ENCODE data around the gene DNAJB11. TPM values are rescaled to one million over a fixed set of nuclear protein-coding genes. Genes with fewer than 3 reads are reported as not detected.
A peak's percentile ranks its signal among the peaks of the same experiment; 100 is the strongest.

DNAJB11 gene
- total RNA-seq, 1 donor from 2014 or later = 53.5 TPM

DNA sequence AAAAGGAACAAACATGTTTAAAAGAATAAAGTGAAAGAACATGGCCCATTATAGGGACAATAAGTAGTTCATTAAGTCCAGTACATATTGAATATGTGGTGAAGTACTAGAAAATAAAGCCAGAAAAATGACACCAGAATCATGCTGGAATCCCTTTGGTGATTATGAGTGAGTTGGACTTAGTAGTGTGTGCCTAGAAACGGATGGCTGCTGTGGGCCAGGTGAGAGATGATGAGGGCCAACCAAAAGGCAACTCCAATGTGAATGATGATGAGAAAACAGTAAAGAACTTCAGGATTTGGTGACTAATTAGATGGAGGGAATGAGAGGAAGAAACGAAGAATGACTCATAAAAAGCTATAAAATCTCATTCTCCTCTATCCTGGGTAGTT lies 29.7 kb upstream of the DNAJB11 start:
- Mint-ChIP-seq H3K4me3 (no peak overlapping the region), H3K36me3 (ENCODE audit: low read depth) (no peaks in the 10 kb centered on the region), H3K4me1 (no peaks in the 10 kb centered on the region), H3K27ac (ENCODE audit: unreplicated experiment) (no peak overlapping the region), H3K9me3 (no peaks in the 10 kb centered on the region), H3K27me3 (ENCODE audit: low read depth) (no peaks in the 10 kb centered on the region)
- TF ChIP-seq, protein P1, sequence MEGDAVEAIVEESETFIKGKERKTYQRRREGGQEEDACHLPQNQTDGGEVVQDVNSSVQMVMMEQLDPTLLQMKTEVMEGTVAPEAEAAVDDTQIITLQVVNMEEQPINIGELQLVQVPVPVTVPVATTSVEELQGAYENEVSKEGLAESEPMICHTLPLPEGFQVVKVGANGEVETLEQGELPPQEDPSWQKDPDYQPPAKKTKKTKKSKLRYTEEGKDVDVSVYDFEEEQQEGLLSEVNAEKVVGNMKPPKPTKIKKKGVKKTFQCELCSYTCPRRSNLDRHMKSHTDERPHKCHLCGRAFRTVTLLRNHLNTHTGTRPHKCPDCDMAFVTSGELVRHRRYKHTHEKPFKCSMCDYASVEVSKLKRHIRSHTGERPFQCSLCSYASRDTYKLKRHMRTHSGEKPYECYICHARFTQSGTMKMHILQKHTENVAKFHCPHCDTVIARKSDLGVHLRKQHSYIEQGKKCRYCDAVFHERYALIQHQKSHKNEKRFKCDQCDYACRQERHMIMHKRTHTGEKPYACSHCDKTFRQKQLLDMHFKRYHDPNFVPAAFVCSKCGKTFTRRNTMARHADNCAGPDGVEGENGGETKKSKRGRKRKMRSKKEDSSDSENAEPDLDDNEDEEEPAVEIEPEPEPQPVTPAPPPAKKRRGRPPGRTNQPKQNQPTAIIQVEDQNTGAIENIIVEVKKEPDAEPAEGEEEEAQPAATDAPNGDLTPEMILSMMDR (conservative IDR thresholded peaks at IDR 0.05) = no peak
- no peak for DNase-seq (ENCODE audit: low read depth, low spot score)

DNA sequence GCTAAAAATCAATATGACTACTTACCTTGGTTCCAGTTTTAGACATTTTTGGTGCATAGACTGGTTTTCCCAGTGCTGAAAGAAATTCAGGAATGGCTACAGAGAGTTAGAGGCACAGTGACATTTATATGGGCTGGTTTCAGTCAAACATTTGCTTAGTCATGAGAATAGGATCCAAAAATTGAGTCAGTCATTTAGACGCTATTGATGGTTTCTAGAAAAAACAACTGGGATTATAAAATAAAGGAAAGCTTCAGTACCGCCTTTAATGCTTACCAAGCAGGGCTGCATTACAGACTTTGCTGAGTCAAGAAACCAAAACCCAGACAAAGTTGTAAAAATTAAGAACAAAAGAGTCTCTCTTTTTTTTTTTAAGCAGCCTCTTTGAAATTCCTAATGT lies 26.2 kb upstream of the DNAJB11 start, which contains the start of gene CRYGS:
TSS of gene CRYGS (minus strand) at position 100 of the 400 bp plus-strand sequence. CDS start at position 46, 54 bp downstream.
- Mint-ChIP-seq H3K36me3 (ENCODE audit: low read depth) (peaks cover 4% of the 10 kb centered on the region), H3K9me3 (no peaks in the 10 kb centered on the region), H3K4me3 (no peak within 1 kb of the TSS), H3K27ac (ENCODE audit: unreplicated experiment) (no peak within 1 kb of the TSS), H3K27me3 (ENCODE audit: low read depth) (no peaks in the 10 kb centered on the region), H3K4me1 (no peaks in the 10 kb centered on the region)
- DNase-seq (ENCODE audit: low read depth, low spot score) = no peak
- TF ChIP-seq, protein P1 (conservative IDR thresholded peaks at IDR 0.05) = no peak

DNA sequence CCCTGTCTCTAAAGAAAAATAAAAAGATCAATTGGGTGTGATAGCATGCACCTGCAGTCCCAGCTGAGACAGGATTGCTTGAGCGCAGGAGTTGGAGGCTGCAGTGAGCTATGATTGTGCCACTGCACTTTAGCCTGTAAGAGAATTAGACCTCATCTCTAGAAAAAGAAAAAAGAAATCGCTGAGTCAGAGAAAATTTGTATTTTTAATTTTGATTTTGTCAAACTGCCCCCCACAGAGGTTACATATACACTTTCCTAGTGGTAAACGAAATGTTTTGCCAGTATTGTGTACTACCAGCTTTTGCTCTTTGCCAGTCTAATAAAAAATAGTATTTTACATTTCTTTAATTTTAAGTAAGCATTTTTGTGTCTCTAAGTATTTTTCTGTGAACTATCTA lies 21.0 kb upstream of the DNAJB11 start:
- Mint-ChIP-seq H3K4me3 (no peak overlapping the region), H3K9me3 (no peaks in the 10 kb centered on the region), H3K27me3 (ENCODE audit: low read depth) (no peaks in the 10 kb centered on the region), H3K4me1 (peaks cover 6% of the 10 kb centered on the region), H3K36me3 (ENCODE audit: low read depth) (peaks cover 4% of the 10 kb centered on the region), H3K27ac (ENCODE audit: unreplicated experiment) (no peak overlapping the region)
- TF ChIP-seq, protein P1 (conservative IDR thresholded peaks at IDR 0.05) = no peak
- no peak for DNase-seq (ENCODE audit: low read depth, low spot score)

DNA sequence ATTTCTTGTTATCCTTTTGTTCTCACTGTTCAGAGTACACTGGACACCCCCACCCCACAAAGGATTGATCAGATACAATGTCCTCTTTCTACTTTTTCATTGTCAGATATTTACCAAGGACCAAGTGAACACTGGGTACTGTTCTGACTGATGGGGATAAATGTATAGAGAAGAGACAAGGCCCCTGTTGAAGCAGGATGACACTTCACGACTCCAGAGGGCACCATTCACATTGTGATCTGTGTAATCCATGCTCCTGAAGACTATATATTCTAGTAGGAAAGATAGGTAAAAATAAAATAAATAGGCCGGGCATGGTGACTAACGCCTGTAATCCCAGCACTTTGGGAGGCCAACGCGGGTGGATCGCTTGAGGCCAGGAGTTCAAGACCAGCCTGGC lies 19.1 kb upstream of the DNAJB11 start:
- TF ChIP-seq, protein P1 (conservative IDR thresholded peaks at IDR 0.05) = no peak
- Mint-ChIP-seq H3K36me3 (ENCODE audit: low read depth) (peaks cover 4% of the 10 kb centered on the region), H3K4me1 (peaks cover 6% of the 10 kb centered on the region), H3K9me3 (no peaks in the 10 kb centered on the region), H3K27ac (ENCODE audit: unreplicated experiment) (no peak overlapping the region), H3K4me3 (no peak overlapping the region), H3K27me3 (ENCODE audit: low read depth) (no peaks in the 10 kb centered on the region)
- DNase-seq (ENCODE audit: low read depth, low spot score) = no peak

DNA sequence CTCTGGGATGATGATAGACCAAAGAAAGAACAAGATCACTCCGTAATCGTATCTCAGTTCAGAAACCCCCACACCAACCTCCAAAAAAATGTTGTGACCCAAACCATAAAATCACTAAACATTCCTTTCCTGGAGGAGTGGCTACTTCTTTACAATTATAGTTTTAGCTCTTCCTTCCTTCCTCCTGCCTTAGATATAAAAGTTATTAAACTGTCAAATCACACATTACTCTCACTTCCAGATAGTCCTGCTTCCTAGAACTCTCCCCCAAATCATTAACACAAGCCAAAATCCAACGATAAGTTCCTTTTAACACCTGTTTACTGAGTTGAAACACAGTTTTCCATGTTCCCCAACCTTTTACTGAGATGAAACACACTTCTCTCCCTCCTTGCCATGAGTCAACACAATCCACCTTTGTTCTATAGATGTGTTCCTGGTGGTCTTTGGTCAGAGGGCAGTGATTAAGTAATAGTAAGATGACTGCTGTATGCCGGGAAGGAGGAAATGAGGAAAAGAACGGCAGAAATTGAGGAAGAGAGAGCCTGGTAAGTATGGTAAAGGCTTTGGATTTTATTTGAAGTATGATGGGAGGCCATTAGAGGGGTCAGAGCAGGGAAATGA lies 18.0 kb upstream of the DNAJB11 start:
- Mint-ChIP-seq H3K4me3 (no peak overlapping the region), H3K4me1 (peaks cover 6% of the 10 kb centered on the region), H3K27ac (ENCODE audit: unreplicated experiment) (peak overlapping the region; percentile 40), H3K36me3 (ENCODE audit: low read depth) (peaks cover 4% of the 10 kb centered on the region), H3K27me3 (ENCODE audit: low read depth) (no peaks in the 10 kb centered on the region), H3K9me3 (no peaks in the 10 kb centered on the region)
- no peak for DNase-seq (ENCODE audit: low read depth, low spot score)
- TF ChIP-seq, protein P1 (conservative IDR thresholded peaks at IDR 0.05) = no peak
